Stimulated activated CD8-positive, alpha-beta memory T cell treated with anti-CD3 and anti-CD28 coated beads, Interleukin-4, amount 100 ng/mL, for 48 hours (primary cell): ENCODE results near the gene TBC1D10A.

Experiments
- DNase-seq: peaks from one replicate; pipeline ENCODE4 v3.0.0-alpha.2; 2020

The TBC1D10A gene

GRCh38 chr22:30245181-30245984 lies 81.4 kb downstream of the TBC1D10A start:
- no peak for DNase-seq

- no peak for DNase-seq
These were observed 82.1 kb downstream of the TBC1D10A start for GRCh38 chr22:30244641-30245040.

GRCh38 chr22:30244066-30244465 lies 82.7 kb downstream of the TBC1D10A start:
- DNase-seq = no peak

- no peak for DNase-seq
These were observed 83.1 kb downstream of the TBC1D10A start for GRCh38 chr22:30243661-30244060.
